ENCODE results near the gene ZNF581. TPM values are rescaled to one million over a fixed set of nuclear protein-coding genes. Genes with fewer than 3 reads are reported as not detected.

The ZNF581 gene
- polyA plus RNA-seq, 1 donor from 2014 or later = 15.3 TPM

DNA sequence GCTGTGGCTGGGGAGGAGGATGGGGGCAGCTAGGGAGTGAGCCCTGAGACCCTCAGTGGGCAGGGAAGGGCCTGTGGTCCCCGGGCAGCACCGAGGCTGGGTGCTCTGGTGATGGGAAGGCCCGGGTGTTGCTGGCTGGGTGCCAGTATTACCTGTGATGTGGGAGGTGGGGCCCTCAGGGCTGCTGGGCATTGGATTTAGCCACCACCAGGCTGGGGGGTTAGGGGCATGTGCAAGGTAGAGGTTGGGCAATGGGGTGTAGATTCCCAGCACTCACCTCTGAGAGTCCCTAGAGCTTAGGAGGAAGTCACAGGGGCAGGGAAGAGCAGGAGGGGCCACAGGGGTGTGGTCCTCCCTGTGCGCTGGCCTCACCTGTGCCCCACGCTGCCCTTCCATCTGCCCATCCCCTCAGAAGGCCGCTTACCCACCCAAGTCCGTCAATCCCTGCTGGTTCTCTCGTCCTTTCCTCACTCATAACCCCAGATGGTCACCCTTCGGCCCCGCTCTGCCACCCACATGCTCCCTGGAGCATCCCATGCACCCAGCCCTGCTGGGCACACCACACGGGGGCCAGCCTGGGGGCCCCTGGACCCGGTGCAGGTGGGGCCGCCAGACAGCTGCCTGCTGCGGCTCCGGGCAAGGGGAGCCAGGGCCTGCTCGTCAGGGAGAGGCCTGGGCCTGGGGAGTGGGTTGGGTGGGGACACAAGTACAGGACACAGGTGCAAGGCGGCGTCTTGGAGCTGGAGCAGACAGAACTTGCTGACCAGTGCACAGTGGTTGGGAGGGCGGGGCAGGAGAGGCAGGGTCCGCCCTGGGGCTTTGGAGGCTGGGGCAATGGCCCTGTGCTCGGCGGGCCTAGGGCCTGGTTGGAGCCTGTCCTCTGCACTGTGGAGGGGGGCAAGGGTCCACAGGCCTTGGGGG is 44.1 kb downstream of the ZNF581 start (continued):
- TF ChIP-seq, protein P1, sequence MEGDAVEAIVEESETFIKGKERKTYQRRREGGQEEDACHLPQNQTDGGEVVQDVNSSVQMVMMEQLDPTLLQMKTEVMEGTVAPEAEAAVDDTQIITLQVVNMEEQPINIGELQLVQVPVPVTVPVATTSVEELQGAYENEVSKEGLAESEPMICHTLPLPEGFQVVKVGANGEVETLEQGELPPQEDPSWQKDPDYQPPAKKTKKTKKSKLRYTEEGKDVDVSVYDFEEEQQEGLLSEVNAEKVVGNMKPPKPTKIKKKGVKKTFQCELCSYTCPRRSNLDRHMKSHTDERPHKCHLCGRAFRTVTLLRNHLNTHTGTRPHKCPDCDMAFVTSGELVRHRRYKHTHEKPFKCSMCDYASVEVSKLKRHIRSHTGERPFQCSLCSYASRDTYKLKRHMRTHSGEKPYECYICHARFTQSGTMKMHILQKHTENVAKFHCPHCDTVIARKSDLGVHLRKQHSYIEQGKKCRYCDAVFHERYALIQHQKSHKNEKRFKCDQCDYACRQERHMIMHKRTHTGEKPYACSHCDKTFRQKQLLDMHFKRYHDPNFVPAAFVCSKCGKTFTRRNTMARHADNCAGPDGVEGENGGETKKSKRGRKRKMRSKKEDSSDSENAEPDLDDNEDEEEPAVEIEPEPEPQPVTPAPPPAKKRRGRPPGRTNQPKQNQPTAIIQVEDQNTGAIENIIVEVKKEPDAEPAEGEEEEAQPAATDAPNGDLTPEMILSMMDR (IDR thresholded peaks at IDR 0.05; ENCODE audit: poor library complexity, severe bottlenecking) = no peak
- TF ChIP-seq EZH2 (IDR thresholded peaks at IDR 0.05; ENCODE audit: borderline replicate concordance, insufficient read depth, low read length, poor library complexity, severe bottlenecking) = no peak
- TF ChIP-seq POLR2AphosphoS5 (IDR thresholded peaks at IDR 0.05) = no peak

GRCh38 chr19:55688422-55689218 is 45.2 kb downstream of the ZNF581 start:
- H3K9me3 ChIP-seq (ENCODE audit: low read length) = no peaks in the 10 kb centered on the region
- no peaks in the 10 kb centered on the region for H3K27me3 ChIP-seq (ENCODE audit: insufficient read depth, low read depth, low read length)
- no peak overlapping the region for H3K4me2 ChIP-seq (ENCODE audit: low read length)
- no peak overlapping the region for H3K4me3 ChIP-seq (ENCODE audit: low read length)
- H3K27ac ChIP-seq (ENCODE audit: low read length) = no peak overlapping the region
- no peaks in the 10 kb centered on the region for H3F3A ChIP-seq (ENCODE audit: insufficient read depth, low read length, poor library complexity, severe bottlenecking)
- H3K9ac ChIP-seq (ENCODE audit: low read length) = no peak overlapping the region
- H3K79me2 ChIP-seq (replicated peaks; ENCODE audit: insufficient read depth, low read length) = peaks cover 3% of the 10 kb centered on the region
- H4K20me1 ChIP-seq (ENCODE audit: insufficient read depth) = no peaks in the 10 kb centered on the region
- H2AFZ ChIP-seq (ENCODE audit: low read depth, low read length) = no peak overlapping the region
- TF ChIP-seq, protein P2, sequence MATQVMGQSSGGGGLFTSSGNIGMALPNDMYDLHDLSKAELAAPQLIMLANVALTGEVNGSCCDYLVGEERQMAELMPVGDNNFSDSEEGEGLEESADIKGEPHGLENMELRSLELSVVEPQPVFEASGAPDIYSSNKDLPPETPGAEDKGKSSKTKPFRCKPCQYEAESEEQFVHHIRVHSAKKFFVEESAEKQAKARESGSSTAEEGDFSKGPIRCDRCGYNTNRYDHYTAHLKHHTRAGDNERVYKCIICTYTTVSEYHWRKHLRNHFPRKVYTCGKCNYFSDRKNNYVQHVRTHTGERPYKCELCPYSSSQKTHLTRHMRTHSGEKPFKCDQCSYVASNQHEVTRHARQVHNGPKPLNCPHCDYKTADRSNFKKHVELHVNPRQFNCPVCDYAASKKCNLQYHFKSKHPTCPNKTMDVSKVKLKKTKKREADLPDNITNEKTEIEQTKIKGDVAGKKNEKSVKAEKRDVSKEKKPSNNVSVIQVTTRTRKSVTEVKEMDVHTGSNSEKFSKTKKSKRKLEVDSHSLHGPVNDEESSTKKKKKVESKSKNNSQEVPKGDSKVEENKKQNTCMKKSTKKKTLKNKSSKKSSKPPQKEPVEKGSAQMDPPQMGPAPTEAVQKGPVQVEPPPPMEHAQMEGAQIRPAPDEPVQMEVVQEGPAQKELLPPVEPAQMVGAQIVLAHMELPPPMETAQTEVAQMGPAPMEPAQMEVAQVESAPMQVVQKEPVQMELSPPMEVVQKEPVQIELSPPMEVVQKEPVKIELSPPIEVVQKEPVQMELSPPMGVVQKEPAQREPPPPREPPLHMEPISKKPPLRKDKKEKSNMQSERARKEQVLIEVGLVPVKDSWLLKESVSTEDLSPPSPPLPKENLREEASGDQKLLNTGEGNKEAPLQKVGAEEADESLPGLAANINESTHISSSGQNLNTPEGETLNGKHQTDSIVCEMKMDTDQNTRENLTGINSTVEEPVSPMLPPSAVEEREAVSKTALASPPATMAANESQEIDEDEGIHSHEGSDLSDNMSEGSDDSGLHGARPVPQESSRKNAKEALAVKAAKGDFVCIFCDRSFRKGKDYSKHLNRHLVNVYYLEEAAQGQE (IDR thresholded peaks at IDR 0.05; ENCODE audit: borderline replicate concordance) = no peak
- TF ChIP-seq, protein P1 (IDR thresholded peaks at IDR 0.05; ENCODE audit: poor library complexity, severe bottlenecking) = no peak
- TF ChIP-seq RAD21 (conservative IDR thresholded peaks at IDR 0.05) = no peak
- TF ChIP-seq EP300 (conservative IDR thresholded peaks at IDR 0.05; ENCODE audit: poor library complexity, severe bottlenecking) = no peak
- TF ChIP-seq EZH2 (IDR thresholded peaks at IDR 0.05; ENCODE audit: borderline replicate concordance, insufficient read depth, low read length, poor library complexity, severe bottlenecking) = no peak
- no peak for TF ChIP-seq SMC3 (conservative IDR thresholded peaks at IDR 0.05; ENCODE audit: poor library complexity)
- TF ChIP-seq TAF1 (IDR thresholded peaks at IDR 0.05; ENCODE audit: low read depth) = no peak
- TF ChIP-seq POLR2AphosphoS5 (IDR thresholded peaks at IDR 0.05) = no peak
- no peak for TF ChIP-seq MXI1 (conservative IDR thresholded peaks at IDR 0.05; ENCODE audit: poor library complexity, severe bottlenecking)
- no peaks in the 10 kb centered on the region for H3K9me2 ChIP-seq (ENCODE audit: insufficient read depth, low read length)
- H3K36me3 ChIP-seq (ENCODE audit: insufficient read depth, low read length) = no peaks in the 10 kb centered on the region
